ENCODE measurements around the gene LRRC74B. TPM values are rescaled to one million over a fixed set of nuclear protein-coding genes. Genes with fewer than 3 reads are reported as not detected.
A peak's percentile ranks its signal among the peaks of the same experiment; 100 is the strongest.

LRRC74B gene
- total RNA-seq, 2 experiments from 2014 or later: not detected

GRCh38 chr22:21026783-21027692 lies 18.7 kb upstream of the LRRC74B start:
- H3K27me3 Mint-ChIP-seq: peaks cover 16% of the 10 kb centered on the region
- H3K4me3 Mint-ChIP-seq: no peak overlapping the region
- no peak overlapping the region for H3K27ac Mint-ChIP-seq
- intact Hi-C loops (cut with DNase I, micrococcal nuclease): no loop called here
- POLR2A ChIA-PET: no interaction called here
- CTCF ChIA-PET: interaction anchor here (0.6 to 0.7 kb wide), 2 partner anchors 45 to 101 kb away, joined by 3 read pairs; partner anchors contain the start of gene LZTR1
- H3K36me3 Mint-ChIP-seq (ENCODE audit: low read depth): no peaks in the 10 kb centered on the region
- ATAC-seq (no peak), DNase-seq (no peak)
- peaks cover 10% of the 10 kb centered on the region for H3K4me1 Mint-ChIP-seq
- H3K9me3 Mint-ChIP-seq (ENCODE audit: low read depth): no peaks in the 10 kb centered on the region

GRCh38 chr22:21028277-21029251 lies 17.2 kb upstream of the LRRC74B start:
- peaks cover 19% of the 10 kb centered on the region for H3K27me3 Mint-ChIP-seq
- H3K36me3 Mint-ChIP-seq (ENCODE audit: low read depth): no peaks in the 10 kb centered on the region
- ChIA-PET CTCF (interaction anchor here (0.6 kb wide), 1 partner anchor 10 kb away, joined by 3 read pairs; no protein-coding TSS in a partner anchor), POLR2A (no interaction called here)
- no peak overlapping the region for H3K27ac Mint-ChIP-seq
- ATAC-seq (no peak), DNase-seq (no peak)
- H3K4me3 Mint-ChIP-seq: no peak overlapping the region
- intact Hi-C loops (cut with DNase I, micrococcal nuclease): no loop called here
- H3K4me1 Mint-ChIP-seq: peaks cover 10% of the 10 kb centered on the region
- no peaks in the 10 kb centered on the region for H3K9me3 Mint-ChIP-seq (ENCODE audit: low read depth)

DNA sequence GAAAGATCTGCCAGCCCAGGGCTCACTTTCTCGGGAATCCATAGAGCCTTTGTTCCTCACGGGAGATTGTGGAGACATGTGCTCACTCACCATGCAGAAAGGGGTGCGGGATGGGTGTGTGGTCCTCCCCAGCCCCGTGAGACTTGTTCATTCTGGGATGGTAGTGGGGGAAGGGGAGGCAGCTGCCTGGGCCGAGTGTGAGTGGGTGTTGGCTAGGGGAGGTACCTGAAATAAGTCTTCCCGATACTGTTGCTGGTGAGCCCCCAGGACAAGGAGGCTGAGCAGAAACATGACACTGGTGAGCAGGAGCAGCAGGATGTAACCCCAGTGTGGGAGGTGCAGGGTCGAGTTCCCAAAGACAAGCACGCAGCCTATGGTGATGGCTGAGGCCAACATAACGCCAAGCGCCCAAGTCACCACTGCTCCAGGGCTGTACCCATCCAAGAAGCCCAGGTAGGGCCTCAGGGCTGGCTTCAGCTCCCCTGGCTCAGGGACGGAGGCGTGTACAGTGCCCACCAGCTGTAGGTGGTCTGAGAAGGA lies 16.2 kb upstream of the LRRC74B start:
- no peak overlapping the region for H3K27ac Mint-ChIP-seq

GRCh38 chr22:21030032-21030431 lies 15.7 kb upstream of the LRRC74B start:
- Mint-ChIP-seq H3K27me3 (peaks cover 22% of the 10 kb centered on the region), H3K36me3 (ENCODE audit: low read depth) (no peaks in the 10 kb centered on the region), H3K4me3 (no peak overlapping the region), H3K4me1 (peaks cover 10% of the 10 kb centered on the region), H3K9me3 (ENCODE audit: low read depth) (no peaks in the 10 kb centered on the region), H3K27ac (no peak overlapping the region)
- ATAC-seq: no peak
- POLR2A ChIA-PET: no interaction called here
- DNase-seq: no peak
- CTCF ChIA-PET: no interaction called here
- intact Hi-C loops (cut with DNase I, micrococcal nuclease): loop anchor here in 1 of 2 experiments (5.0 kb wide), 1 partner anchor 47 kb away; no protein-coding TSS in a partner anchor

More for the DNA sequence above, 16.2 kb upstream of the LRRC74B start:
- no peak for DNase-seq
- H3K27me3 Mint-ChIP-seq: peaks cover 22% of the 10 kb centered on the region
- intact Hi-C loops (cut with DNase I, micrococcal nuclease): loop anchor here in 1 of 2 experiments (5.0 kb wide), 1 partner anchor 48 kb away; no protein-coding TSS in a partner anchor
- no peak overlapping the region for H3K4me3 Mint-ChIP-seq
- H3K4me1 Mint-ChIP-seq: peaks cover 12% of the 10 kb centered on the region
- H3K36me3 Mint-ChIP-seq (ENCODE audit: low read depth): no peaks in the 10 kb centered on the region
- POLR2A ChIA-PET: no interaction called here
- CTCF ChIA-PET: no interaction called here
- ATAC-seq: no peak
- no peaks in the 10 kb centered on the region for H3K9me3 Mint-ChIP-seq (ENCODE audit: low read depth)

DNA sequence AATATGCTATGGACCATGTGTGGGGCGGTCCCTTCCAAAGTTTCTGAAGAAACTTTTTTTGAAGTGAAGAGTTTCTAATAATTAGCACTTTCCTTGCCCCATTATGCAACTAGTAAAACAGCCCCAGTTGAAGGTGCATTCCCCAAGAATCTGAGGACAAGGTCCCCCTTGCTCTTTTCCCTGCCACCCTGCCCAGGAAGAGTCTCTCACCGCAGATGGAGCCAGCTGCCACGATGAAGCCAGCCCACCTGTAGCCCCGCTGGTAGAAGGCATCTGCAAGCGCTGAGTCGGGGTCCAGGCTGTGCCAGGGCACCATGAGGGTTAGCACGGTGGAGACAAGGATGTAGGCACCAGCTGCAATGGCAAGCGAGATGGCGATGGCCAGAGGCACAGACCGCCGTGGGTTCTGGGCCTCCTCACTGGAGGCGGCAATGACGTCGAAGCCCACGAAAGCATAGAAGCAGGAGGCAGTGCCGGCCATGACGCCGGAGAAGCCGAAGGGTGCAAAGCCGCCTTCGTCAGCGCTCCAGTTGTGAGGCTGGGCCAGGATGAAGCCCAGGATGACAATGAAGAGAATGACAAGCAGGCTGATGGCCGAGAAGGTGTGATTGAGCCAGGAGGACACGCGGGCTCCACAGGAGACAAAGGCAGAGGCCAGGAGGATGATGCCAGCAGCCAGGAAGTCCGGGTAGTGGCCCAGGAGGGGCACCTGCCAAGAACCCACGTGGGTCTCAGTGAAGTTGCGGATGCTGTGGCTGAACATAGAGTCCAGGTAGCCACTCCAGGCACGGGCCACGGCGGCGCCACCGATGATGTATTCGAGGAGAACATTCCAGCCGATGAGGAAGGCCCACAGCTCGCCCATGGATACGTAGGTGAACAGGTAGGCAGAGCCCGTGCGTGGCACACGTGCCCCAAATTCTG lies 14.9 kb upstream of the LRRC74B start:
- Mint-ChIP-seq H3K9me3 (ENCODE audit: low read depth) (no peaks in the 10 kb centered on the region), H3K4me3 (no peak overlapping the region), H3K27ac (no peak overlapping the region), H3K4me1 (peaks cover 2% of the 10 kb centered on the region), H3K27me3 (peaks cover 24% of the 10 kb centered on the region), H3K36me3 (ENCODE audit: low read depth) (no peaks in the 10 kb centered on the region)
- ATAC-seq: no peak
- no peak for DNase-seq
- intact Hi-C loops (cut with DNase I, micrococcal nuclease): loop anchor here in 1 of 2 experiments (5.0 kb wide), 1 partner anchor 46 kb away; no protein-coding TSS in a partner anchor
- POLR2A ChIA-PET: no interaction called here
- CTCF ChIA-PET: no interaction called here

DNA sequence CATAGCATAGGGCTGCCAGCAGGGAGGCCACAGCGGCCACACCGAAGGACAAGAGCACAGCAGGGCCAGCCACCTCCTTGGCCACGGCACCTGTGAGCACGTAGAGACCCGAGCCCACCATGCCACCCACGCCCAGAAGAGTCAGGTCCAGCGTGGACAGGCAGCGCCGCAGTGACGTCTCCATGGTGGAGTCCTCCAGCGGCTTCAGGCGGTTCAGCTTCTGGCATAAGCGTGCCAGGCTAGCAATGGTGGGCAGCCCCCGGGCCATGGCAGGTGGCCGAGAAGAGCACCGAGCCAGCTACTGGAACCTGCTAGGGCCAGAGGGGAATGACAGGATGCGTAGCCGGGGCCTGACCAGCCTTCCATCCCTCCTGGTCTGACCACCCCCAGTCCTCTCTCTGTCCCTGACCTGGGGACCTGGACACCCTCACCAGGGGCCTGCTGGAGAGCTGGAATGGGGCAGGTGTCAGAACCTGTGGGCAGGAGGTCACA lies 14.2 kb upstream of the LRRC74B start:
- Mint-ChIP-seq H3K9me3 (ENCODE audit: low read depth) (no peaks in the 10 kb centered on the region), H3K4me1 (peaks cover 2% of the 10 kb centered on the region), H3K27ac (no peak overlapping the region), H3K36me3 (ENCODE audit: low read depth) (no peaks in the 10 kb centered on the region), H3K4me3 (no peak overlapping the region), H3K27me3 (peaks cover 24% of the 10 kb centered on the region)
- ChIA-PET CTCF (no interaction called here), POLR2A (no interaction called here)
- intact Hi-C loops (cut with DNase I, micrococcal nuclease): loop anchor here in 1 of 2 experiments (5.0 kb wide), 1 partner anchor 46 kb away; no protein-coding TSS in a partner anchor
- no peak for DNase-seq
- ATAC-seq: no peak

DNA sequence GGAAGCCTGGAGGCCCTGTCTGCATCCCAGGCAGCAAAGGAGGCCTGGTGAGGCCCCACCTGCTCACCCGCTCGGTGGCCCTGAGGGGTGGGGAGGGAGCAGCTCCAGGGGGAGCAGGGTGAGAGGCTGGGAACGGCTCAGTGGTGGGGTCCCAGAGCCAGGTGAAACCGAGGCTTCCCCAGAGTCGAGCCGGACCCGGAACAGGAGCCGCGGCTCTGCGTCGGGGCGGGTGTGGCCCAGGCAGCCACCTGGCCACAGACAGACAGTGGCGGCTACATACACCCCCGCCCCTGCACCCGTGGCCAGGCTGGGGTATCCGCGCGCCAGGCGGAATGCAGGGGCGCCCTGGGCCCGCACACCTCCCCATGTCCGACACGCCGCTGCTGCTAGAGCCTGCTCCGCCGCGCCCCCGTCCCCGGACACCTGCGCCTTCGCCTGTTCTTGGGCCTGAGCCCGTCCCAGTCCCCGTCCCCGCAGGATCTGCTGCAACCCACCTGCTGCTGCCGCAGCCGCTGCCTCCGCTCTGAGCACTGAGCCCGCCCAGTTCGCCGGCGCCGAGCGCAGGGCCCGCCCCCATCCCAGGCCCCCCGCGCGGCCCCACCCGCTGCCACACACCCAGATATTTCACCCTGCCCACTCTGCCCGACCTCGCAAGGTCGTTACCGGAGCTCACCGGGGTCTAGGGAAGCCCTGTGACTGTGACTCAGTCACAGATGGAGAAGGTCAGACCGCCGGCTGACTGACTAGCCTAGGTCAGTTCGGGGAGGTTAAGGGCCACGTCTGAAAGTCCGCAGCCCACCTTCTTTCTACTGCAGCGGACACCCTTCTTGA lies 13.5 kb upstream of the LRRC74B start, which contains the start of gene SLC7A4:
SLC7A4 (minus strand) TSS at position 525 of the 831 bp plus-strand sequence. CDS start 749 bp downstream, outside the sequence.
- Mint-ChIP-seq H3K9me3 (ENCODE audit: low read depth) (no peaks in the 10 kb centered on the region), H3K36me3 (ENCODE audit: low read depth) (no peaks in the 10 kb centered on the region), H3K27ac (no peak within 1 kb of the TSS), H3K4me1 (peaks cover 2% of the 10 kb centered on the region), H3K4me3 (no peak within 1 kb of the TSS), H3K27me3 (peaks cover 24% of the 10 kb centered on the region)
- DNase-seq (no peak), ATAC-seq (peak; percentile 39)
- CTCF ChIA-PET: no interaction called here
- intact Hi-C loops (cut with DNase I, micrococcal nuclease): loop anchor here in 1 of 2 experiments (5.0 kb wide), 1 partner anchor 45 kb away; no protein-coding TSS in a partner anchor
- POLR2A ChIA-PET: no interaction called here

DNA sequence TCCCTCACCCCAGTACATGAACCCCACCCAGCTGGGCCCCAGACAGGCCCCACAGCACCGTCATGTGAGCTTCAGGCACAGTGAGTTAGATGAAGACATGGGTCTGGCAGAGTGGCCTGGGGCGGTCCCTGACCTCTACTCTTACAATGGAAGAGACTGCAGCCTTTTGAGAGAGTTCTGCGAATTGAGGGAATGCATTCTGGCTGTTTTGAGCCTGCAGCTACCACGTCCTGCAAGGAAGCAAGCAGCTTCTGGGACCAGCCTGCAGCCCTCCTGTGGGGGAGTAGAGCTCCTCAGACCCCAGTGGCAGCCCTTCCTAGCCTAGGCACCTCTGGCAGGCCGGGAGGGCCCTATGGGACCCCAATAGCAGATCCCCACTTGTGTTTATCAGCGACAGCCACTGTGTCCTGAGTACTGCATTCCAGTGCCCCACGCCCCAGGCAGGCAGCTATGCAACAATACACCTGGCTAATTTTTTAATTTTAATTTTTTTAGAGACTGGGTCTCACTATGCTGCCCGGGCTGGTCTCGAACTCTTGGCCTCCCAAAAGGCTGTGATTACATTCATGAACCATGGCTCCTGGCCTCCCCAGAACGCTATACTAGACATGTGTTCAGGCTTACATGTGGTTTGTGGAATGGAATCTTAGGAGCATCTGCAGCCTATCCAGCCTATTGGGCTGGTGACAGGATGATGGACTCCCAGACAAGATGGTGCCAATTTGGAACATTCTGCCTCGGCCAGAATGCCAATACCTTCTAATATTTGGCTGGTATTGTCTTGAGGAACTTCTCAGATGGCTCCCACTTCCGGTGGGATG lies 12.7 kb upstream of the LRRC74B start:
- ChIA-PET POLR2A (no interaction called here), CTCF (no interaction called here)
- H3K27ac Mint-ChIP-seq: no peak overlapping the region
- ATAC-seq (no peak), DNase-seq (no peak)
- H3K27me3 Mint-ChIP-seq: peaks cover 24% of the 10 kb centered on the region
- intact Hi-C loops (cut with DNase I, micrococcal nuclease): loop anchor here in 1 of 2 experiments (5.0 kb wide), 1 partner anchor 44 kb away; no protein-coding TSS in a partner anchor
- H3K4me3 Mint-ChIP-seq: no peak overlapping the region
- no peaks in the 10 kb centered on the region for H3K36me3 Mint-ChIP-seq (ENCODE audit: low read depth)
- H3K9me3 Mint-ChIP-seq (ENCODE audit: low read depth): no peaks in the 10 kb centered on the region
- H3K4me1 Mint-ChIP-seq: peaks cover 2% of the 10 kb centered on the region

GRCh38 chr22:21033895-21034294 lies 11.9 kb upstream of the LRRC74B start:
- H3K9me3 Mint-ChIP-seq (ENCODE audit: low read depth): no peaks in the 10 kb centered on the region
- POLR2A ChIA-PET: no interaction called here

More at GRCh38 chr22:21033895-21034294, 11.9 kb upstream of the LRRC74B start:
- Mint-ChIP-seq H3K4me3 (no peak overlapping the region), H3K36me3 (ENCODE audit: low read depth) (no peaks in the 10 kb centered on the region), H3K27me3 (peaks cover 24% of the 10 kb centered on the region), H3K4me1 (peaks cover 2% of the 10 kb centered on the region), H3K27ac (no peak overlapping the region)
- ATAC-seq (peak; percentile 57), DNase-seq (no peak)
- CTCF ChIA-PET: no interaction called here
- intact Hi-C loops (cut with DNase I, micrococcal nuclease): loop anchor here in 1 of 2 experiments (5.0 kb wide), 1 partner anchor 43 kb away; no protein-coding TSS in a partner anchor
